Measurements from ENCODE around the gene SRPK2. TPM values are rescaled to one million over a fixed set of nuclear protein-coding genes. Genes with fewer than 3 reads are reported as not detected.
A peak's percentile ranks its signal among the peaks of the same experiment; 100 is the strongest.

SRPK2 gene
- total and polyA plus RNA-seq, 2 of the 13 experiments (the other 11 are each of a cell fraction or from before 2014, with no cell fraction given) = 10.1 to 22.3 TPM

- TF ChIP-seq HDAC2 (CRISPR knock-in tag; IDR thresholded peaks at IDR 0.05) (peak; percentile 35; the same call in 1 of the 2 replicates), FLYWCH1 (CRISPR knock-in tag; IDR thresholded peaks at IDR 0.05) (no peak), AGO2 (optimal IDR thresholded peaks at IDR 0.05; ENCODE audit: low read depth, low read length) (no peak), ZNF33A (CRISPR knock-in tag; IDR thresholded peaks at IDR 0.05; ENCODE audit: borderline replicate concordance) (no peak), FOXA3 (CRISPR knock-in tag; IDR thresholded peaks at IDR 0.05) (peak; percentile 87), NFE2 (CRISPR knock-in tag; IDR thresholded peaks at IDR 0.05) (no peak), ARID5B (CRISPR knock-in tag; IDR thresholded peaks at IDR 0.05) (peak; percentile 66), BCL6 (CRISPR knock-in tag; IDR thresholded peaks at IDR 0.05) (peak; percentile 39; the same call in 1 of the 2 replicates), ERF (CRISPR knock-in tag; IDR thresholded peaks at IDR 0.05) (0 out of 2 replicates have a peak, but pooled peaks have one; percentile 29), FOXA1 (IDR thresholded peaks at IDR 0.05) (peak; percentile 76; the same call in 1 of the 2 replicates), FOXA1 (CRISPR knock-in tag; IDR thresholded peaks at IDR 0.05) (peak; percentile 82), FOXP1 (IDR thresholded peaks at IDR 0.05) (no peak), FOXP1 (CRISPR knock-in tag; IDR thresholded peaks at IDR 0.05) (peak; percentile 76)
- TF ChIP-seq, protein P1, sequence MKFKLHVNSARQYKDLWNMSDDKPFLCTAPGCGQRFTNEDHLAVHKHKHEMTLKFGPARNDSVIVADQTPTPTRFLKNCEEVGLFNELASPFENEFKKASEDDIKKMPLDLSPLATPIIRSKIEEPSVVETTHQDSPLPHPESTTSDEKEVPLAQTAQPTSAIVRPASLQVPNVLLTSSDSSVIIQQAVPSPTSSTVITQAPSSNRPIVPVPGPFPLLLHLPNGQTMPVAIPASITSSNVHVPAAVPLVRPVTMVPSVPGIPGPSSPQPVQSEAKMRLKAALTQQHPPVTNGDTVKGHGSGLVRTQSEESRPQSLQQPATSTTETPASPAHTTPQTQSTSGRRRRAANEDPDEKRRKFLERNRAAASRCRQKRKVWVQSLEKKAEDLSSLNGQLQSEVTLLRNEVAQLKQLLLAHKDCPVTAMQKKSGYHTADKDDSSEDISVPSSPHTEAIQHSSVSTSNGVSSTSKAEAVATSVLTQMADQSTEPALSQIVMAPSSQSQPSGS (CRISPR knock-in tag; IDR thresholded peaks at IDR 0.05) = peak; percentile 35; the same call in 1 of the 2 replicates
- TF ChIP-seq, protein P2, sequence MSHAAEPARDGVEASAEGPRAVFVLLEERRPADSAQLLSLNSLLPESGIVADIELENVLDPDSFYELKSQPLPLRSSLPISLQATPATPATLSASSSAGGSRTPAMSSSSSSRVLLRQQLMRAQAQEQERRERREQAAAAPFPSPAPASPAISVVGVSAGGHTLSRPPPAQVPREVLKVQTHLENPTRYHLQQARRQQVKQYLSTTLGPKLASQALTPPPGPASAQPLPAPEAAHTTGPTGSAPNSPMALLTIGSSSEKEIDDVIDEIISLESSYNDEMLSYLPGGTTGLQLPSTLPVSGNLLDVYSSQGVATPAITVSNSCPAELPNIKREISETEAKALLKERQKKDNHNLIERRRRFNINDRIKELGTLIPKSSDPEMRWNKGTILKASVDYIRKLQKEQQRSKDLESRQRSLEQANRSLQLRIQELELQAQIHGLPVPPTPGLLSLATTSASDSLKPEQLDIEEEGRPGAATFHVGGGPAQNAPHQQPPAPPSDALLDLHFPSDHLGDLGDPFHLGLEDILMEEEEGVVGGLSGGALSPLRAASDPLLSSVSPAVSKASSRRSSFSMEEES (CRISPR knock-in tag; IDR thresholded peaks at IDR 0.05) = no peak
Observed at GRCh38 chr7:105367458-105367857, 21.3 kb downstream of the SRPK2 start (continued).

Measured in HepG2 (cell line).